Measurements from ENCODE around the gene C5. TPM values are rescaled to one million over a fixed set of nuclear protein-coding genes. Genes with fewer than 3 reads are reported as not detected.

Gene C5
- total RNA-seq, 4 donors from 2014 or later: 1.2 to 8.6 (median 2.1) TPM

GRCh38 chr9:120929229-120929791 is 120.8 kb downstream of the C5 start:
- Histone ChIP-seq H3K27me3 (no peaks in the 10 kb centered on the region), H3K4me3 (peak overlapping the region; percentile 66 to 83 (median 71)), H3K4me1 (peaks cover 0 to 33% (median 22%) of the 10 kb centered on the region in 4 donors), H3K27ac (peak overlapping the region; percentile 87 to 92 (median 89)), H3K9me3 (no peaks in the 10 kb centered on the region), H3K36me3 (no peaks in the 10 kb centered on the region)
- peak in 1 of 6 experiments; percentile 3 for TF ChIP-seq CTCF (IDR thresholded peaks at IDR 0.05)
- no peak for TF ChIP-seq POLR2A (IDR thresholded peaks at IDR 0.05)
- DNase-seq: no peak

GRCh38 chr9:120928483-120929228 is 121.4 kb downstream of the C5 start:
- peak overlapping the region; percentile 66 to 83 (median 71) for H3K4me3 ChIP-seq
- no peaks in the 10 kb centered on the region for H3K27me3 ChIP-seq
- H3K27ac ChIP-seq: peak overlapping the region; percentile 87 to 92 (median 89)
- DNase-seq: peak; percentile 85 to 94 (median 88)
- no peaks in the 10 kb centered on the region for H3K9me3 ChIP-seq
- H3K4me1 ChIP-seq: peaks cover 0 to 29% (median 18%) of the 10 kb centered on the region in 4 donors
- H3K36me3 ChIP-seq: no peaks in the 10 kb centered on the region
- TF ChIP-seq CTCF (IDR thresholded peaks at IDR 0.05) (peak in 4 of 6 experiments; percentile 27 to 49 (median 46)), POLR2A (IDR thresholded peaks at IDR 0.05) (peak; percentile 52 to 63)

- Histone ChIP-seq H3K27ac (peak overlapping the region; percentile 87 to 92 (median 89)), H3K27me3 (no peaks in the 10 kb centered on the region), H3K9me3 (no peaks in the 10 kb centered on the region), H3K4me1 (peaks cover 0 to 29% (median 16%) of the 10 kb centered on the region in 4 donors), H3K36me3 (no peaks in the 10 kb centered on the region), H3K4me3 (peak overlapping the region; percentile 66 to 83 (median 71))
- no peak for TF ChIP-seq POLR2A (IDR thresholded peaks at IDR 0.05)
- no peak for TF ChIP-seq CTCF (IDR thresholded peaks at IDR 0.05)
- DNase-seq: no peak
Measured at GRCh38 chr9:120928015-120928482, 122.0 kb downstream of the C5 start.

GRCh38 chr9:120927269-120928014 is 122.6 kb downstream of the C5 start:
- H3K36me3 ChIP-seq: no peaks in the 10 kb centered on the region
- TF ChIP-seq CTCF (IDR thresholded peaks at IDR 0.05): no peak
- TF ChIP-seq POLR2A (IDR thresholded peaks at IDR 0.05): no peak
- peak overlapping the region; percentile 87 to 92 (median 89) for H3K27ac ChIP-seq
- H3K27me3 ChIP-seq: no peaks in the 10 kb centered on the region
- H3K4me3 ChIP-seq: peak overlapping the region in 2 of 4 donors; percentile 66 to 83
- H3K4me1 ChIP-seq: peaks cover 0 to 29% (median 15%) of the 10 kb centered on the region in 4 donors
- DNase-seq: no peak
- no peaks in the 10 kb centered on the region for H3K9me3 ChIP-seq

- TF ChIP-seq CTCF (IDR thresholded peaks at IDR 0.05) (no peak), POLR2A (IDR thresholded peaks at IDR 0.05) (no peak)
- Histone ChIP-seq H3K36me3 (no peaks in the 10 kb centered on the region), H3K4me3 (peak within 1 kb of the TSS; percentile 19 to 66 (median 22)), H3K27me3 (no peaks in the 10 kb centered on the region), H3K4me1 (peaks cover 0 to 24% (median 9%) of the 10 kb centered on the region in 4 donors), H3K9me3 (no peaks in the 10 kb centered on the region), H3K27ac (peak within 1 kb of the TSS; percentile 87 to 92 (median 89))
- DNase-seq: peak in 2 of 3 donors; percentile 61 to 70
Measured at GRCh38 chr9:120926397-120926928, 123.6 kb downstream of the C5 start, which contains the start of gene TRAF1. Gene TRAF1, minus strand, starts transcription at chr9:120926796. Its CDS starts 721 bp downstream, at chr9:120926075.

Data from Peyer's patch (tissue), 4 donors.